Measurements from ENCODE around the gene VTI1A. TPM values are rescaled to one million over a fixed set of nuclear protein-coding genes. Genes with fewer than 3 reads are reported as not detected.

Gene VTI1A
- total and polyA plus RNA-seq, 2 of the 4 experiments (the other 2 are of a cell fraction), result 9.7 to 24.9 TPM

- no peak overlapping the region for H4K5ac ChIP-seq (ENCODE audit: low read depth, low read length)
- no peak overlapping the region for H4K91ac ChIP-seq (ENCODE audit: insufficient read depth, low read depth, low read length)
- H3K9ac ChIP-seq (ENCODE audit: low read depth, low read length), result no peak overlapping the region
- ATAC-seq (ENCODE audit: low read depth) (no peak), DNase-seq (no peak)
- TF ChIP-seq MAFK (IDR thresholded peaks at IDR 0.05; ENCODE audit: low read depth, low read length) (no peak), NFE2L2 (IDR thresholded peaks at IDR 0.05; ENCODE audit: low read depth, low read length) (no peak), CTCF (conservative IDR thresholded peaks at IDR 0.05; ENCODE audit: low read depth, low read length) (no peak), RAD21 (IDR thresholded peaks at IDR 0.05; ENCODE audit: low read length) (no peak), MXI1 (IDR thresholded peaks at IDR 0.05; ENCODE audit: borderline replicate concordance, low read depth, low read length) (no peak), MAZ (IDR thresholded peaks at IDR 0.05; ENCODE audit: borderline replicate concordance, low read depth, low read length) (no peak), USF2 (IDR thresholded peaks at IDR 0.05; ENCODE audit: low read depth, low read length) (no peak), RCOR1 (IDR thresholded peaks at IDR 0.05; ENCODE audit: insufficient replicate concordance, low read length) (no peak), SMC3 (IDR thresholded peaks at IDR 0.05; ENCODE audit: low read depth, low read length) (no peak), POLR2A (IDR thresholded peaks at IDR 0.05; ENCODE audit: low read depth, low read length) (no peak), ELK1 (IDR thresholded peaks at IDR 0.05; ENCODE audit: borderline replicate concordance, low read depth, low read length) (no peak), RFX5 (IDR thresholded peaks at IDR 0.05; ENCODE audit: low read depth, low read length) (no peak), BHLHE40 (IDR thresholded peaks at IDR 0.05; ENCODE audit: low read depth, low read length) (no peak)
- H3K4me1 ChIP-seq (ENCODE audit: control insufficient read depth, insufficient read depth, low read length), result no peaks in the 10 kb centered on the region
- no peak overlapping the region for H3K4ac ChIP-seq (ENCODE audit: low read depth, low read length)
- dilution Hi-C loops (cut with HindIII; ENCODE audit: low sequenced_read_pairs, unreplicated experiment), result no loop called here
- no peak overlapping the region for H3K27ac ChIP-seq (ENCODE audit: insufficient read depth, low read length)
- no TSS peak for BruUV-seq (replicated peaks)
- in situ Hi-C loops (cut with MboI; ENCODE audit: low sequenced_read_pairs), result no loop called here
- no peak overlapping the region for H3K4me2 ChIP-seq (ENCODE audit: low read depth, low read length)
- H3K4me3 ChIP-seq (ENCODE audit: insufficient read depth, low read depth, low read length), result no peak overlapping the region
- H3K36me3 ChIP-seq (ENCODE audit: control insufficient read depth, insufficient read depth, low read length), result no peaks in the 10 kb centered on the region
- H3K9me3 ChIP-seq (ENCODE audit: control insufficient read depth, insufficient read depth, low read length), result no peaks in the 10 kb centered on the region
- no peak overlapping the region for H3K18ac ChIP-seq (ENCODE audit: low read depth, low read length)
- H2BK5ac ChIP-seq (ENCODE audit: low read depth, low read length, poor library complexity, severe bottlenecking), result no peak overlapping the region
- peaks cover 2 to 4% of the 10 kb centered on the region in 2 experiments; a peak in 1 of 4 replicates for H3K79me1 ChIP-seq (ENCODE audit: low read depth in 1 of 2, low read length in 2 of 2)
- H2AK9ac ChIP-seq (replicated peaks; ENCODE audit: low read depth, low read length, poor library complexity), result no peak overlapping the region
- H2BK15ac ChIP-seq (ENCODE audit: low read depth, low read length), result no peak overlapping the region
- H2BK20ac ChIP-seq (ENCODE audit: low read depth, low read length), result no peak overlapping the region
- H2AK5ac ChIP-seq (ENCODE audit: low read depth, low read length), result no peak overlapping the region
- no peaks in the 10 kb centered on the region for H3K9me1 ChIP-seq (ENCODE audit: insufficient read depth, low read length)
- no peak overlapping the region for H3K23ac ChIP-seq (ENCODE audit: low read depth, low read length)
- ChIA-PET POLR2A (ENCODE audit: unreplicated experiment) (no interaction called here), CTCF (interaction anchor here (0.5 kb wide), 1 partner anchor 17 kb away, joined by 6 read pairs; no protein-coding TSS in a partner anchor)
- 46% methylated on average over 3 of the region's 4 CpGs; no CpG with 5 or more reads in 1 of the 2 experiments for WGBS, 2 experiments (ENCODE audit: extremely low coverage in 2 of 2, insufficient read length in 1 of 2)
- H2AFZ ChIP-seq (replicated peaks; ENCODE audit: low read length, poor library complexity), result no peak overlapping the region
- no peak overlapping the region for H3K14ac ChIP-seq (replicated peaks; ENCODE audit: low read depth, low read length)
- no peak overlapping the region for H4K8ac ChIP-seq (ENCODE audit: low read depth in 2 of 2, low read length in 2 of 2)
- no peak overlapping the region for H2BK120ac ChIP-seq (ENCODE audit: low read depth, low read length)
- H3K56ac ChIP-seq (ENCODE audit: extremely low read depth, insufficient read depth, low read length), result no peak overlapping the region
- no peaks in the 10 kb centered on the region for H4K20me1 ChIP-seq (ENCODE audit: insufficient read depth, low read length)
- intact Hi-C loops (cut with micrococcal nuclease), result no loop called here
- no peaks in the 10 kb centered on the region for H3K27me3 ChIP-seq (ENCODE audit: control insufficient read depth, insufficient read depth, low read length)
Observed at GRCh38 chr10:112507046-112507445, 60.0 kb downstream of the VTI1A start.

Measured in IMR-90 (cell line).